ENCODE measurements around the gene EEFSEC. TPM values are rescaled to one million over a fixed set of nuclear protein-coding genes. Genes with fewer than 3 reads are reported as not detected.

The EEFSEC gene
- total RNA-seq, 1 experiment from 2014 or later, result 15.4 TPM

DNA sequence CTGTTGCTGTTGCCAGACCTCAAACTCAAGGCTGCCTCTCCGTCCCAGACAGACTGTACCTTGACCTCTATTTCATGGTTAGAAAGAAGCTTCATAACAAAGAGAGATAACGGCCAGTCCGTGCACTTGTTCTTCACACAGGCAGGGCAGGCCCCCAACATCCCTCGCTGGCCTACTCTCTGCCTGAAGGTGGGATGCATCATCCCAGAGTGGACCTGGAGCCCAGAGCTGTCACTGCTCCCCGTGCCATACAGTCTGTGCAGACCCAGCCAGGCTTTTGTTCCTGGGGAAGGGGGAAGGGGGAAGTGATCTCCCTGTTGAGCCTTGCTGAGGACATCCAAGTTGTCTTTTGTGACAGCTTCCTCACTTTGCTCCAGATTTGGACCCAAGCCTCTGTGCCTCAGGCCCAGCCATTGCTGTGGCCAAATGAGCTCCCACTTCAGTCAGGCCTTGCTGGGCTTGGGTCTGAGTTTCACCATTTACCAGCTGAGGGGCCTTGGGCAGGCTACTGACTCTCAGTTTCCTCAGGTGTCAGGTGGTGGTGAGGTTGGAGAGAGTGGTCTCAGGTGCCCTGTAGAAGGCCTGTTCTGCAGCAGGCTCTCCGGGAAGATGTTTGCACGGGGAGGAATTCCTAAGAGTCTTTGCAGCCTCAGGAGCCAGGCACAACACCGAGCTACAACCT is 171.8 kb downstream of the EEFSEC start:
- in situ Hi-C loops (cut with HindIII; ENCODE audit: low pct_unique_long_range_greater_than_20kb, low sequenced_read_pairs), result no loop called here
- ChIA-PET CTCF (no interaction called here), POLR2A (interaction anchor here (0.6 kb wide), 1 partner anchor 21 kb away, joined by 3 read pairs; no protein-coding TSS in a partner anchor)
- Histone ChIP-seq H3K9me3 (ENCODE audit: control insufficient read depth, insufficient read depth, low read depth, low read length) (no peaks in the 10 kb centered on the region), H3K27me3 (ENCODE audit: control insufficient read depth, insufficient read depth, low read length) (no peaks in the 10 kb centered on the region), H3K36me3 (ENCODE audit: control insufficient read depth, insufficient read depth, low read length) (no peaks in the 10 kb centered on the region), H3K4me1 (ENCODE audit: control insufficient read depth, insufficient read depth, low read length) (no peaks in the 10 kb centered on the region), H3K27ac (ENCODE audit: low read length) (no peak overlapping the region), H3K4me3 (ENCODE audit: low read depth in 2 of 2, low read length in 2 of 2) (no peak overlapping the region)
- no TSS peak for BruUV-seq (replicated peaks)
- TF ChIP-seq POLR2AphosphoS5 (IDR thresholded peaks at IDR 0.05; ENCODE audit: low read depth, low read length) (no peak), SIN3A (IDR thresholded peaks at IDR 0.05; ENCODE audit: borderline replicate concordance, insufficient read depth, low read depth, low read length) (no peak), TCF7L2 (IDR thresholded peaks at IDR 0.05; ENCODE audit: low read depth, low read length) (no peak)
- TF ChIP-seq, protein P1, sequence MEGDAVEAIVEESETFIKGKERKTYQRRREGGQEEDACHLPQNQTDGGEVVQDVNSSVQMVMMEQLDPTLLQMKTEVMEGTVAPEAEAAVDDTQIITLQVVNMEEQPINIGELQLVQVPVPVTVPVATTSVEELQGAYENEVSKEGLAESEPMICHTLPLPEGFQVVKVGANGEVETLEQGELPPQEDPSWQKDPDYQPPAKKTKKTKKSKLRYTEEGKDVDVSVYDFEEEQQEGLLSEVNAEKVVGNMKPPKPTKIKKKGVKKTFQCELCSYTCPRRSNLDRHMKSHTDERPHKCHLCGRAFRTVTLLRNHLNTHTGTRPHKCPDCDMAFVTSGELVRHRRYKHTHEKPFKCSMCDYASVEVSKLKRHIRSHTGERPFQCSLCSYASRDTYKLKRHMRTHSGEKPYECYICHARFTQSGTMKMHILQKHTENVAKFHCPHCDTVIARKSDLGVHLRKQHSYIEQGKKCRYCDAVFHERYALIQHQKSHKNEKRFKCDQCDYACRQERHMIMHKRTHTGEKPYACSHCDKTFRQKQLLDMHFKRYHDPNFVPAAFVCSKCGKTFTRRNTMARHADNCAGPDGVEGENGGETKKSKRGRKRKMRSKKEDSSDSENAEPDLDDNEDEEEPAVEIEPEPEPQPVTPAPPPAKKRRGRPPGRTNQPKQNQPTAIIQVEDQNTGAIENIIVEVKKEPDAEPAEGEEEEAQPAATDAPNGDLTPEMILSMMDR (IDR thresholded peaks at IDR 0.05), result no peak
- TF ChIP-seq, protein P2, sequence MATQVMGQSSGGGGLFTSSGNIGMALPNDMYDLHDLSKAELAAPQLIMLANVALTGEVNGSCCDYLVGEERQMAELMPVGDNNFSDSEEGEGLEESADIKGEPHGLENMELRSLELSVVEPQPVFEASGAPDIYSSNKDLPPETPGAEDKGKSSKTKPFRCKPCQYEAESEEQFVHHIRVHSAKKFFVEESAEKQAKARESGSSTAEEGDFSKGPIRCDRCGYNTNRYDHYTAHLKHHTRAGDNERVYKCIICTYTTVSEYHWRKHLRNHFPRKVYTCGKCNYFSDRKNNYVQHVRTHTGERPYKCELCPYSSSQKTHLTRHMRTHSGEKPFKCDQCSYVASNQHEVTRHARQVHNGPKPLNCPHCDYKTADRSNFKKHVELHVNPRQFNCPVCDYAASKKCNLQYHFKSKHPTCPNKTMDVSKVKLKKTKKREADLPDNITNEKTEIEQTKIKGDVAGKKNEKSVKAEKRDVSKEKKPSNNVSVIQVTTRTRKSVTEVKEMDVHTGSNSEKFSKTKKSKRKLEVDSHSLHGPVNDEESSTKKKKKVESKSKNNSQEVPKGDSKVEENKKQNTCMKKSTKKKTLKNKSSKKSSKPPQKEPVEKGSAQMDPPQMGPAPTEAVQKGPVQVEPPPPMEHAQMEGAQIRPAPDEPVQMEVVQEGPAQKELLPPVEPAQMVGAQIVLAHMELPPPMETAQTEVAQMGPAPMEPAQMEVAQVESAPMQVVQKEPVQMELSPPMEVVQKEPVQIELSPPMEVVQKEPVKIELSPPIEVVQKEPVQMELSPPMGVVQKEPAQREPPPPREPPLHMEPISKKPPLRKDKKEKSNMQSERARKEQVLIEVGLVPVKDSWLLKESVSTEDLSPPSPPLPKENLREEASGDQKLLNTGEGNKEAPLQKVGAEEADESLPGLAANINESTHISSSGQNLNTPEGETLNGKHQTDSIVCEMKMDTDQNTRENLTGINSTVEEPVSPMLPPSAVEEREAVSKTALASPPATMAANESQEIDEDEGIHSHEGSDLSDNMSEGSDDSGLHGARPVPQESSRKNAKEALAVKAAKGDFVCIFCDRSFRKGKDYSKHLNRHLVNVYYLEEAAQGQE (IDR thresholded peaks at IDR 0.05; ENCODE audit: insufficient read depth in 1 of 2, low read depth in 2 of 2, low read length in 1 of 2), result no peak
- ATAC-seq (no peak), DNase-seq (ENCODE audit: low read depth, low spot score) (no peak)
- intact Hi-C loops (cut with micrococcal nuclease; ENCODE audit: unreplicated experiment), result no loop called here

DNA sequence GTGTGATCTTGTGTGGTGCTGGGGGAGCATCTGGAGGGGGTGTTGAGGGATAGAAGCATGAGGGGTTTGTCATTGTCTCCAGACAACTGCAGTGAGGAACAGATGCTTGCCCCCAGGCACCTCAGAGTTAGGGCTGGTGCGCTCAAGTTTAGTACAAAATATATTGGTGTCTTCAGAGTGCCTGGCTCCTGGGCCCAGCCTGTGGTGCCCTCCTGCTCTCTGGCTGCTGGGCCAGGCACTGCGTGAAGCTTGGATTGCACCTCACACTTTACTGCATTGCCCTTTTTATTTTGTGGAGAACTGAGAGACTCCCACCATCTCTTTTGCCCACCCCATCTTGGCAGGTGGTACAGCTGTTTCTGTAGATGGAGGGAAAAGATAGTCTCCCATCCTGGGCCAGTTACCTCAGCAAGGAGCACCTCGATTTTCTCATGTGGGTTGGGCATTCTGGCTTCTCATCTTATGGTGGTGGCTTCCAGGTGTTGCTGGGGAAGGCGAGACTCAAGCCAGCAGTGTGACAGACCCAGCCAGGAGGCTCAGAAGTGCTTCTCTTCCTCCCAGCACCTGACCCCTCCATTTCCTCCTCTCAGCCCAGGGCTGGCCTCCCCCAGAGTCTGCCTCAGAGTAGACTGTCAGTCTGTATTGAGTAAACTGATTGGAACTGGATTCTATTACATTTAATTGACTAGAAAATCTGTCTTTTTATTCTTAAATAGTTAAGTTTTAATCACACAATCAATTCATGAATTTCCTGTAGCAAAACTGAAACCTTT is 173.0 kb downstream of the EEFSEC start:
- BruUV-seq (replicated peaks), result no TSS peak
- no peak overlapping the region for H3K4me3 ChIP-seq (ENCODE audit: low read depth in 2 of 2, low read length in 2 of 2)
- intact Hi-C loops (cut with micrococcal nuclease; ENCODE audit: unreplicated experiment) (no loop called here), in situ Hi-C loops (cut with HindIII; ENCODE audit: low pct_unique_long_range_greater_than_20kb, low sequenced_read_pairs) (no loop called here)
- TF ChIP-seq POLR2AphosphoS5 (IDR thresholded peaks at IDR 0.05; ENCODE audit: low read depth, low read length), result no peak
- no peak for TF ChIP-seq TCF7L2 (IDR thresholded peaks at IDR 0.05; ENCODE audit: low read depth, low read length)
- TF ChIP-seq, protein P1 (IDR thresholded peaks at IDR 0.05), result no peak
- TF ChIP-seq SIN3A (IDR thresholded peaks at IDR 0.05; ENCODE audit: borderline replicate concordance, insufficient read depth, low read depth, low read length), result no peak
- TF ChIP-seq, protein P2 (IDR thresholded peaks at IDR 0.05; ENCODE audit: insufficient read depth in 1 of 2, low read depth in 2 of 2, low read length in 1 of 2), result no peak
- no peaks in the 10 kb centered on the region for H3K27me3 ChIP-seq (ENCODE audit: control insufficient read depth, insufficient read depth, low read length)
- no peak overlapping the region for H3K27ac ChIP-seq (ENCODE audit: low read length)
- no peaks in the 10 kb centered on the region for H3K9me3 ChIP-seq (ENCODE audit: control insufficient read depth, insufficient read depth, low read depth, low read length)
- no peaks in the 10 kb centered on the region for H3K4me1 ChIP-seq (ENCODE audit: control insufficient read depth, insufficient read depth, low read length)
- ChIA-PET POLR2A (interaction anchor here (0.6 kb wide), 1 partner anchor 22 kb away, joined by 3 read pairs; no protein-coding TSS in a partner anchor), CTCF (no interaction called here)
- DNase-seq (ENCODE audit: low read depth, low spot score), result no peak
- H3K36me3 ChIP-seq (ENCODE audit: control insufficient read depth, insufficient read depth, low read length), result no peaks in the 10 kb centered on the region
- ATAC-seq, result no peak

Data from Panc1 (cell line).